HepG2 (cell line): ENCODE measurements around the gene MAP2K3. TPM values are rescaled to one million over a fixed set of nuclear protein-coding genes. Genes with fewer than 3 reads are reported as not detected.
A peak's percentile ranks its signal among the peaks of the same experiment; 100 is the strongest.

Source experiments
- FOSL1 ChIP-seq: sonication (generic); formaldehyde crosslinking; IDR thresholded peaks from 2 replicates; pipeline ENCODE4 v1.9.0; 2021; ENCODE audit warnings: missing genetic modification reagents, borderline replicate concordance
- FOXA3 ChIP-seq: IDR thresholded peaks from 2 replicates; pipeline ENCODE4 v1.6.1; 2016; ENCODE audit warnings: missing genetic modification reagents, missing compliant biosample characterization
- FOXM1 ChIP-seq: sonication (generic); formaldehyde crosslinking; IDR thresholded peaks from 2 replicates; pipeline ENCODE4 v1.5.0; 2020; ENCODE audit warnings: missing genetic modification reagents
- HOXA7 ChIP-seq: sonication (generic); formaldehyde crosslinking; IDR thresholded peaks from 2 replicates; pipeline ENCODE4 v1.8.1; 2022; ENCODE audit warnings: mild to moderate bottlenecking, missing genetic modification reagents, moderate library complexity
- MAFF ChIP-seq: IDR thresholded peaks from 2 replicates; pipeline ENCODE4 v1.6.1; 2011; ENCODE audit warnings: low read depth, low read length, improper control_type of control experiment
- PHF8 ChIP-seq: sonication (generic); formaldehyde crosslinking; IDR thresholded peaks from 2 replicates; pipeline ENCODE4 v1.5.0; 2020; ENCODE audit warnings: missing genetic modification reagents
- POLR2G ChIP-seq: fragments of 200-400 bp; formaldehyde crosslinking; IDR thresholded peaks from 2 replicates; pipeline ENCODE4 v1.6.1; 2018; ENCODE audit warnings: mild to moderate bottlenecking, low read depth, low read length, moderate library complexity
- TCF7L2 ChIP-seq: IDR thresholded peaks from 2 replicates; pipeline ENCODE4 v1.6.1; 2011; ENCODE audit warnings: mild to moderate bottlenecking, low read depth, low read length, moderate library complexity
- ZFP62 ChIP-seq: sonication (generic); formaldehyde crosslinking; IDR thresholded peaks from 2 replicates; pipeline ENCODE4 v1.4.0; 2020; ENCODE audit warnings: missing genetic modification reagents
- ZNF660 ChIP-seq: sonication (generic); formaldehyde crosslinking; IDR thresholded peaks from 2 replicates; pipeline ENCODE4 v1.5.1; 2020; ENCODE audit warnings: mild to moderate bottlenecking, low read depth, missing genetic modification reagents, borderline replicate concordance
- ZNF749 ChIP-seq: sonication (generic); formaldehyde crosslinking; IDR thresholded peaks from 2 replicates; pipeline ENCODE4 v1.8.0; 2022; ENCODE audit warnings: mild to moderate bottlenecking, missing genetic modification reagents, moderate library complexity, borderline replicate concordance
- polyA plus RNA-seq, 8 experiments: library from polyadenylated mRNA; depleted of rRNA in 3 of 8; stranded (reverse) in 7 of 8; unstranded in 1 of 8; fragments of >200 nt; fragmentation: Illumina TruSeq in 4 of 8; extraction: Trizol in 4 of 8; gene quantifications; 2 replicates each; pipeline versions ENCODE4 v1.2.1 to v1.2.3, GENCODE V29; 2011 to 2016; ENCODE audit warnings: low read depth in 4 of 8, missing spikeins in 1 of 8, mixed read lengths in 1 of 8; ENCODE audit not compliant: insufficient read depth in 1 of 8
- total RNA-seq, 5 experiments: library from RNA; depleted of rRNA; stranded (reverse); fragments of >200 nt; fragmentation: Illumina TruSeq; extraction: Trizol; gene quantifications; 2 replicates each; pipeline ENCODE4 v1.2.3, GENCODE V29; 2016; ENCODE audit warnings: low read depth in 1 of 5
- TF ChIP-seq, protein P1 (sequence below), 2 experiments: sonication (generic) in 1 of 2; formaldehyde crosslinking in 1 of 2; IDR thresholded peaks; 2 replicates each; pipeline versions ENCODE4 v1.4.0 to v1.6.1; 2016 to 2020; ENCODE audit warnings: borderline replicate concordance in 1 of 2, low read depth in 1 of 2, mild to moderate bottlenecking in 1 of 2, missing genetic modification reagents in 1 of 2
- TF ChIP-seq, protein P2 (sequence below): IDR thresholded peaks from 2 replicates; pipeline ENCODE4 v1.6.1; 2016
- TF ChIP-seq, protein P3 (sequence below), 2 experiments: fragments of 450-650 bp in 1 of 2; sonication (generic) in 1 of 2; formaldehyde crosslinking in 1 of 2; IDR thresholded peaks; 2 replicates each; pipeline versions ENCODE4 v1.6.1 to v1.8.0; 2016 to 2022; ENCODE audit warnings: antibody characterized with exemption in 1 of 2, mild to moderate bottlenecking in 1 of 2, missing genetic modification reagents in 1 of 2

Gene MAP2K3
- total and polyA plus RNA-seq, 2 of the 13 experiments (the other 11 are each of a cell fraction or from before 2014, with no cell fraction given): 20.5 to 27.4 TPM

DNA sequence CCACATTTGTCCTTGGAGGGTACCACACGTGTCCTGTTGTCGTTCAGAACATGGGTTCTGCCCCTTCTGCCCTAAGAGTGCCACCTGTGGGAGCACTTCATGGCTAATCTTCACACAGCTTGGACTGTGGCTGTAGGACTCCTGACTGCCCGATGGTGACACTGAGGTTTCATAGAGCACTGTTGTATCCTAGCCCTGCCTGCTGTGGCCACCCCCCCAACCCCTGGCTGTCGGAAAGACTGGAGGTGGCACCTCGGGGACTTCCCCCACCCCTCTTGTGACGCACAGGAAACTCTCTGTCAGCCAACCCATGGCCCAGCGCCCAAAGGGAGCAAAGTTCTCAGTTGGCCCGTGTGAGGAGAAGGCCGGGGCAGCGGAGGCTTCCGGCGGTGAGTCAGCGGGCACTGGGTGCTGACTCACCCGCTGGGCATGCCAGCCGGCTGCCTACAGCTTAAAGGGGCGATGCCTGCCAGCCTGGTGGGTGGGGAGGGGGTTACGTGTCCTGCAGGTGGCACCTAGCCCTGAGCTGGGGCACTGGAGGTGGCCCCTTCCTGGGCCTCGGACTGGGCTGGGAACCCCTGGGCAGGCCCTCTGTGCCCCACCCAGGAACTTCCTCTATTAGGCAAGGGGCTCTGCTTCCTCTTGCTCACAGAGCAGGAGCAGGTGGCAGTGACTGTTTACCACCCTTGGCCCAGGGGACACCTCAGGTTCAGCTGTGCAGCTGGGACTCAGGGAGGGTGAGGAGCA lies 3.4 kb downstream of the MAP2K3 start (continued):
- TF ChIP-seq MAFF (peak; percentile 53), FOXM1 (CRISPR knock-in tag) (no peak), FOXA3 (CRISPR knock-in tag) (no peak), HOXA7 (CRISPR knock-in tag) (no peak), TCF7L2 (no peak), ZFP62 (CRISPR knock-in tag) (no peak), PHF8 (CRISPR knock-in tag) (peak; percentile 67), ZNF660 (CRISPR knock-in tag) (no peak), POLR2G (peak; percentile 53), FOSL1 (peak; percentile 96), ZNF749 (no peak)
- TF ChIP-seq, protein P1, sequence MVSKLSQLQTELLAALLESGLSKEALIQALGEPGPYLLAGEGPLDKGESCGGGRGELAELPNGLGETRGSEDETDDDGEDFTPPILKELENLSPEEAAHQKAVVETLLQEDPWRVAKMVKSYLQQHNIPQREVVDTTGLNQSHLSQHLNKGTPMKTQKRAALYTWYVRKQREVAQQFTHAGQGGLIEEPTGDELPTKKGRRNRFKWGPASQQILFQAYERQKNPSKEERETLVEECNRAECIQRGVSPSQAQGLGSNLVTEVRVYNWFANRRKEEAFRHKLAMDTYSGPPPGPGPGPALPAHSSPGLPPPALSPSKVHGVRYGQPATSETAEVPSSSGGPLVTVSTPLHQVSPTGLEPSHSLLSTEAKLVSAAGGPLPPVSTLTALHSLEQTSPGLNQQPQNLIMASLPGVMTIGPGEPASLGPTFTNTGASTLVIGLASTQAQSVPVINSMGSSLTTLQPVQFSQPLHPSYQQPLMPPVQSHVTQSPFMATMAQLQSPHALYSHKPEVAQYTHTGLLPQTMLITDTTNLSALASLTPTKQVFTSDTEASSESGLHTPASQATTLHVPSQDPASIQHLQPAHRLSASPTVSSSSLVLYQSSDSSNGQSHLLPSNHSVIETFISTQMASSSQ (IDR thresholded peaks at IDR 0.05; ENCODE audit: low read depth): 0 out of 2 replicates have a peak, but pooled peaks have one; percentile 12
- TF ChIP-seq, protein P1 (CRISPR knock-in tag; IDR thresholded peaks at IDR 0.05; ENCODE audit: borderline replicate concordance): 0 out of 2 replicates have a peak, but pooled peaks have one; percentile 64
- TF ChIP-seq, protein P2, sequence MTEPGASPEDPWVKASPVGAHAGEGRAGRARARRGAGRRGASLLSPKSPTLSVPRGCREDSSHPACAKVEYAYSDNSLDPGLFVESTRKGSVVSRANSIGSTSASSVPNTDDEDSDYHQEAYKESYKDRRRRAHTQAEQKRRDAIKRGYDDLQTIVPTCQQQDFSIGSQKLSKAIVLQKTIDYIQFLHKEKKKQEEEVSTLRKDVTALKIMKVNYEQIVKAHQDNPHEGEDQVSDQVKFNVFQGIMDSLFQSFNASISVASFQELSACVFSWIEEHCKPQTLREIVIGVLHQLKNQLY (CRISPR knock-in tag): peak; percentile 52; the same call in 1 of the 2 replicates
- TF ChIP-seq, protein P3, sequence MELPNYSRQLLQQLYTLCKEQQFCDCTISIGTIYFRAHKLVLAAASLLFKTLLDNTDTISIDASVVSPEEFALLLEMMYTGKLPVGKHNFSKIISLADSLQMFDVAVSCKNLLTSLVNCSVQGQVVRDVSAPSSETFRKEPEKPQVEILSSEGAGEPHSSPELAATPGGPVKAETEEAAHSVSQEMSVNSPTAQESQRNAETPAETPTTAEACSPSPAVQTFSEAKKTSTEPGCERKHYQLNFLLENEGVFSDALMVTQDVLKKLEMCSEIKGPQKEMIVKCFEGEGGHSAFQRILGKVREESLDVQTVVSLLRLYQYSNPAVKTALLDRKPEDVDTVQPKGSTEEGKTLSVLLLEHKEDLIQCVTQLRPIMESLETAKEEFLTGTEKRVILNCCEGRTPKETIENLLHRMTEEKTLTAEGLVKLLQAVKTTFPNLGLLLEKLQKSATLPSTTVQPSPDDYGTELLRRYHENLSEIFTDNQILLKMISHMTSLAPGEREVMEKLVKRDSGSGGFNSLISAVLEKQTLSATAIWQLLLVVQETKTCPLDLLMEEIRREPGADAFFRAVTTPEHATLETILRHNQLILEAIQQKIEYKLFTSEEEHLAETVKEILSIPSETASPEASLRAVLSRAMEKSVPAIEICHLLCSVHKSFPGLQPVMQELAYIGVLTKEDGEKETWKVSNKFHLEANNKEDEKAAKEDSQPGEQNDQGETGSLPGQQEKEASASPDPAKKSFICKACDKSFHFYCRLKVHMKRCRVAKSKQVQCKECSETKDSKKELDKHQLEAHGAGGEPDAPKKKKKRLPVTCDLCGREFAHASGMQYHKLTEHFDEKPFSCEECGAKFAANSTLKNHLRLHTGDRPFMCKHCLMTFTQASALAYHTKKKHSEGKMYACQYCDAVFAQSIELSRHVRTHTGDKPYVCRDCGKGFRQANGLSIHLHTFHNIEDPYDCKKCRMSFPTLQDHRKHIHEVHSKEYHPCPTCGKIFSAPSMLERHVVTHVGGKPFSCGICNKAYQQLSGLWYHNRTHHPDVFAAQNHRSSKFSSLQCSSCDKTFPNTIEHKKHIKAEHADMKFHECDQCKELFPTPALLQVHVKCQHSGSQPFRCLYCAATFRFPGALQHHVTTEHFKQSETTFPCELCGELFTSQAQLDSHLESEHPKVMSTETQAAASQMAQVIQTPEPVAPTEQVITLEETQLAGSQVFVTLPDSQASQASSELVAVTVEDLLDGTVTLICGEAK (IDR thresholded peaks at IDR 0.05): no peak
- TF ChIP-seq, protein P3 (CRISPR knock-in tag; IDR thresholded peaks at IDR 0.05): peak; percentile 52; the same call in 1 of the 2 replicates
